GM19438 (cell line): Measurements from ENCODE around the gene KRT6A.
"Not testable (repeated sequence)": the region's sequence is repeated elsewhere in the genome, so short reads cannot be mapped to it uniquely, and the experiment has no call there.

ENCODE experiments used
- ATAC-seq: cut with Tn5 transposase; IDR thresholded peaks from one replicate; pipeline ENCODE4 v1.9.1; 2021; ENCODE audit warnings: low read depth; ENCODE audit not compliant: unreplicated experiment

KRT6A gene

DNA sequence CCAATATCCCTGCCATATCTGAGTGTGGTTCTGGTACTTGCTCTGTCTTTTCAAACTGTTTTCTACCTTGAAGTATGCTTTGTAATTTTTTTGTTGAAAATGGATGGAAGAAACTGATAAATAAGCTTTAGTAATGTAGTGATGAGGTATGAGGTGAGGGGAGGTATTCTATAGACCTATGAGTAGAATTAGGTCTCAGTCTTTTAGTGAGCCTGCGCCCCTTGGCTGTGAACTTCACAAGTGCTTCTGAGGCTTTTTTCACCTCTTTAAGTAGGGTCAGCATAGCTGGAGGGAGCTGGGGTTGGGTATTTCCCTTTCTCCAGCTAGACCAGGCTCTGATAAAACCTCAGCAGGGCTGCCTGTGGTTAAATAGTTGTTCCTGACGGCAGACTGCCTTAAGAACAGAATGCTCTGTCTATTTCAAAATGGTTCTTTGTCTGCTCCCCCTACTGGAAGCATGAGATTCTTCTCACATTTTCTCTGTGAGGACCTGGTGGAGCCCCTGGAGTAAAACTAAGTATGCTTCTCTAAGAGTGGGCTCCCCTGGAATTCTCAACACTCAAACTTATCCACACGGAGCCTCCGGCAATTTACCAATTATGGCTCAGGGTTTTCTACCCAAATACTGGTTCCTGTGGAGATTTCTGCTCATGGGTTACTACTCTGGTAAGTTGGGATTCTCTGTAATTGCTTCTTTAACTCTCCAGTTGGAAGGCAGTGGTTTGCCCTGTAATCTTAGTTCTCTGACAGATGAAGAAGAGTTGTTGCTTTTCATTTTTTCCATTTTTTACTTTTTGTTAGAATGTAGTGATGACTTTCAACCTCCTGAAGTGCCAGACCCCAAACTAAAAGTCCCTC is 14.0 kb upstream of the KRT6A start:
- ATAC-seq = no peak

DNA sequence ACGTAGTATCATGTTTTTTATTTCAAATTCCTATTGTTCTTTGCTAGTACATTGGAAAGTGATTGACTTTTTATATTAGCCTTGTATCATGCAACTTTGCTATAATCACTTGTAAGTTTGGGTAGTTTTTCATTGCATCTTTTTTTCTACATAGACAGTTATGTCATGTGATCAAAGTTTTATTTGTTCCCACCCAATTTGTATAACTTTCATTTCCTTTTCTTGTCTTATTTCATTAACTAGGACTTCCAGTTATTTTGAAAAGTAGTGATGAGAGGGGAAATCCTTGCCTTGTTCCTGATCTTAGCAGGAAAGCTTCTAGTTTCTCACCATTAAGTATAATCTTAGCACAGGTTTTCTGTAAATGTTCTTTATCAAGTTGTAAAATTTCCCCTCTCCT is 9.8 kb upstream of the KRT6A start:
- ATAC-seq = no peak

DNA sequence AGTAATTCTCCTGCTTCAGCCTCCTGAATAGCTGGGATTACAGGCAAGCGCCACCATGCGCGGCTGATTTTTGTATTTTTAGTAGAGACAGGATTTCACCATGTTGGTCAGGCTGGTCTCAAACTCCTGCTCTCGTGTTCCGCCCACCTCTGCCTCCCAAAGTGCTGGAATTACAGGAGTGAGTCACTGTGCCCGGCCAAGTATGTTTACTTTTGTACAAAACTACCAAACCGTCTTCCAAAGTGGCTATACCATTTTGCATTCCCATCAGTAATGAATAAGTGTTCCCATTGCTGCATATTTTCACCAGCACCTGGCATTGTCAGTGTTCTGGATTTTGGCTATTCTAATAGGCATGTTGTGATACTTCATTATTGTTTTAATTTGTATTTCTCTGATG is 8.4 kb upstream of the KRT6A start:
- ATAC-seq = no peak

DNA sequence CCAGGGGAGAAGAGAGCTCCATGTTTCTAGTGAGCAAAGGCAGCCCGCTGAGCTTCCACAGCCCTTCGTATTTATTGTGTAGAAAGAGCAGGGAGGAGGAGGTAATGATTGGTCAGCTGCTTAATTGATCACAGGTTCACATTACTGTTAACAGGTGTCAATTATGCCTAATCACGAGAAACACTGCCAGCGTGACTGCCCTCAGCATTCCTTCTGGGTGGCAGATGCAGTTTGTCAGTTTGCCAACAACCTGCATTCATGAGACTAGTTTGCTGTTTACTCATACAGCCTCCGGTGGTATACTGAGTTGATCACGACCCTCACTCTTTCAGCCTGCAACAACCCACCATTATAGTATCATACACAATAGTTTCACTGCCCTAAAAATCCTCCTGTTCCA is 7.5 kb upstream of the KRT6A start:
- not testable (repeated sequence) for ATAC-seq

DNA sequence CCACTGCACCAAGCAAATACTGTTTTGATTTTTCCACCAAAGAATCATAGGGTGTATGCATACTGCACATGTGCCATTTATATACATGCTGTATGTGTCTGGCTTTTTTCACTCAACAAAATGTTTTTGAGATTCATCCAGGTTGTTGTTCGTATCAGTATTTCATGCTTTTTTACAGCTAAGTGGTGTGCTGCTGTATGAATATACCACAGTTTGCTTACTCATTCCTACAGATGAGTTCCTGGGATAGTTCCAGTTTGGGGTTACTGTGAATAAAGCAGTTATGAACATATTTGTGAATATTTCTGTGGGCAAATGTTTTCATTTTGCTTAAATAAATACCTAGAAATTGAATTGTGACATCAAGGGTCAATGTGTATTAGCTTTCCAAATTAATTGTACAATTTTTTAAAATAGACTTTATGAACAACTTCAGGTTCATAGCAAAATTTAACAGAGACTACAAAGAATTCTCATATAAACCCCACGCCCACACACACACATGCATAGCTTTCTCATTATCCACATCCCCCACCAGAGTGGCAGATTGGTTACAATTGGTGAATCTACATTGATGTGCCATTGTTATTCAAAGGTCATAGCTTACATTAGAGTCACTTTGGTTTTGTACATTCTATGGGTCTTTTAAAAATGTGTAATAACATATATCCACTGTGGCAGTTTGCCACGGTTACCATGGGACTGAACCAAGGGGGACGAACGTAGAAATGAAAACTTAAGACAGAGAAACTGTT is 6.9 kb upstream of the KRT6A start:
- ATAC-seq = no peak

DNA sequence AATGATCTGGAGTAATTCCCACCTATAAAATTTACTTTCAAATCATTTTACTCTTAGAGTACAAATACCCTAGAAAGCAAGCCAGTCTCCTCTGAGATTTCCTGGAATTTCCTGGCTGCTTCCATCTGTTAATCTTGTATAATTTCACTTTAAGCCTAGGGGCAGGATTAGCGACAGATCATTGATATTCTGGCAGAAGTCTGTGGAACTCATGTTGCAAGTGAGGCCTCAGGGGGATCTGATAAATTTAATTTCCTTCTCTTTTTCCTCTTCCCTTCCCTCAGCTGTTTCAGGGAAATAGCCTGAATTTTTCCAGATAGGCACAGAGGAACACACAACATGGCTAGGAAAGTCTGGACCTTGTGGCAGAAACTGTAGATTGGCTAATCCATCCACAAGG is 5.9 kb upstream of the KRT6A start:
- no peak for ATAC-seq

DNA sequence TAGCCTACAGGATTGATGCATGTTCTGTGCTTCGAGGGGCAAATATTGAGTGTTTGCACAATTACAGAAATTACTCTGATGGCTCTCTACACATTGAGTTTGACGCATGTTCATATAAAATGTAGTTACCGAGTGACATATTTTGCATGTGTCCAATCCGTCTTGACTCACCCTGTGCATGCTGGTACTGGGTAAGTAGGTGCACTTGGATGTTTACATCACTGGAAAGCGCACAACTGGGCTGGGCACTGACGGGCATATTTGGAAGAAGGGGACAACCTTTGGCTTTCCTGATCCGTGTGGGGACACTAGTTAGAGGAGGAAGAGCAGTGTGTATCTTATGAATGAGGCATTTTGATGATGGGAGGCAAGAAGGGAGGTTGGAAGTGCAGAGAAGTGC is 4.9 kb upstream of the KRT6A start:
- ATAC-seq = no peak

DNA sequence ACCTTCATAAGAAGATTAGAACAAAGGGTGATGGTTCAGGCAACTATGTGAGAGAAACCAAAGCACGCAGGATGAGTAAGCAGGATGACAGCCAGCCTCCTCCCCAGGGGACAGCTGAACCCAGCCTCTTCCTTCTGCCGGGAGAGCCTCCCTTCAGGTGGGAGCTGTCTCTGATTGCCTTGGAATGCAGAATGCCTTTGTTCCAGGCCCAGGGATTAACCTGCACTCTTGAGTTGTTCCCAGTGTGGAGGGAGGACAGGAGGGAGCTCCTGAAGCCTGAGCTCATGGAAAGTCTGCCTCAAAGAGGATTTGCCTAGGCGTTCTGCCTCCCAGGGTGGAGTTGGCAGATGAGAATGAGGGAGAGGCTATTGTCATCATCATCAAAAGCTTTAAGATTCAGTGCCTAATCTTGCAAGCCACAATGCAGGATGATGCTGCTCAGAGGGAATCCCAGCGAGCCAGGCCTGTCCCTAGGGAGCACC is 3.6 kb upstream of the KRT6A start:
- ATAC-seq = no peak

DNA sequence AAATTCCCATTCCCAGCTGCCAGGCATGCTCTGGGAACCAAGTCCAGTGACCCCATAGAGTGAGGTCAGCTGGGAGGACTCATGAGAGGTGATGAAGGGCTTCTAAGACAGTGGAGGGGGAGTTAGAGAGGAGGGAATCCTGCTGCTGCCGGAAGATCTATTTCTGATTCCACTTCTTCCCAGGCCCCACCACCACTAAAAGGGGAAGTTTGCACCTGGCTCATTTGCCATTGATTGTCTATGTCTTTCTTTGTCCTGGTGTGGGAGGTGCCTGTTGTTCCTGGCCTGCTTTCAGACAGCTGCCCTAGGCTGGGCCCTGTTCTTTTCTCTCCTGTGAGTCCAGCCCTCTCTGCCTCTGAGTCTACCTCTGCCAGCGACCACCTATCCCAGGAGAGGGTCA is 3.0 kb upstream of the KRT6A start:
- no peak for ATAC-seq

DNA sequence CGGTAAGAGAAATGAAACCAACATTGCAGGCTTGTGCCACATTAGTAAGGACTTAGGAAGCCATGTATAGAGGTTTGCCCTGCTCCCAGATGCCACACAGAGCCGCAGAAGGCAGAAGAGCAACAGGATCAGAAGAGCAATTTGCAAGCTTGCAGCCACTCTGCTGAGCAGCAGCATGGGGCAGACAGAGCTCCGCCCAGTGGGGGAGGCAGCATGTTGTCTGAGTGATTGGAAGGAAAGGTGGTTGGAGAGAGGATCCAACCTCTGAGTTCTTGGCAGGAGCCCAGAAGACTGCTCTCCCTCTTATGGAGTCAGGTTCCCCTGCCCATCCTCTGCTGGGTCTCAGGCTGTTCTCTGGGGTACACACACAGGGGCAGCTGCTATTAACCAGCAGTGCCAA is 2.3 kb upstream of the KRT6A start:
- no peak for ATAC-seq

DNA sequence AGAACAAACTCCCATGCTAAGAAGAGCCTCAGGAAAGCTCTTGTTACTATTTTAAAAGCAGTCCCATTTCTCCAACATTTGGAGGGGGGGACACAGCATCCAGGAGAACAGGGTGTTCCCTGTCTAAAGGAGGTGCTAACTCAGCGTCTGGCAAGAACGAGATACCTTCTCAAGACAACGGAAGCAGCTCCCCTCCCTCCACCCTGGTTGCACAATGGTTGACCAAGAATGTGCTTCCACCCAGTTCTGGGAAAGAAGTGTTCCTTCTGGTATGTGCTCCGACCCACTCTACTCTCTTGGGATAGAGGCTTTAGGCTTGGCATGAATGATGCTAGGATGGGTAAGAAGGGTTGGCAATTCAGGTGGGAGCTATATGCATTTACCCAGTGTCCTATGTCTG is 1.5 kb upstream of the KRT6A start:
- ATAC-seq = no peak

DNA sequence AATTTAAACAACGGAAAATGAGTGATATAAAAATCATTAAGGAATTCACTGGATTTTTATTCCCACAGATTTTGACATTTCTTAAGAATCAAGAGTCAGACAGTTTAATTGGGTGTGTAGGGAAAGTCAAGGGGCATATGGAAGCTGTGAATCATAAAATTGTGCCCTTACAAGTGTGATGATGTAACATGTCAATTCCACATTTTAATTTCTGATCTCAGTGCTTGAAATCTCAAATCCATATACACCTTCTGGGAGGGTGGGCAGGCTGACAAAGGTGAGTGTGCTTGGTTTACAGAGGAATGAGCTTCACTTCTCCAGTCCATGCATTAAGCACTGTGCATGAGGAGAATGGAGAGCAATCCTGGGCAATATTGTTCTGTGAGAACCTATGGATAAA is 1.0 kb upstream of the KRT6A start:
- ATAC-seq = no peak

DNA sequence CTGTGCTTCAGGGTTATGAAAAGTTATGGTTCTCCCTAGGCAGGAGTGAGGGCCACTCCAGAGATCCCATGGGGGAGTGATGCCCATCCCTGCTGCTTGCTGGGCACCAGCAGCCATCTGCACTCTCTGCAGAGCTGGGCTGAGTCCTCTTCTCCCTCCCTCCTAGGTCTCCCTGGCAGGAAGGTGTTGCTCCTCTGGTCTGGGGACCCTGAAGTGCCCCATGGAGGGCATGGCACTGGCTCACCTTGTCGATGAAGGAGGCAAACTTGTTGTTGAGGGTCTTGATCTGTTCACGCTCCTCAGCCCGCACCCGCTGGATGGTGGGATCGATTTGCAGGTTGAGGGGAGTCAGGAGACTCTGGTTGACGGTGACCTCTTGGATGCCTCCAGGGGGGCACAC is 652 bp downstream of the KRT6A start:
- ATAC-seq = not testable (repeated sequence)

DNA sequence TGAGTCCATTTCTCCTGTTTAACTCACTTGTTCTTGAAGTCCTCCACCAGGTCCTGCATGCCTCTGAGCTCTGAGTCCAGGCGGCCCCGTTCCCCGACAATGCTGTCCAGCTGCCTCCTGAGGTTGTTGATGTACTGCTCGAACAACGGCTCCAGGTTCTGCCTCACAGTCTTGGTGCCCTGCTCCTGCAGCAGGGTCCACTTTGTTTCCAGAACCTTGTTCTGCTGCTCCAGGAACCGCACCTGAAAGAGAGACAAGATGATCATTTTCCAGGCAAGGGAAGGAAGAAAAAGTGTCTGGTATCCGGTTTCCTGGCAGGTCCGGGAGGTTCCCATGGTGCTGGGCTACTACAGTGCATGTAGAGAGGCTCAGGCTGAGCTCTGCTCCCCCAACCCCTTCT is 1.6 kb downstream of the KRT6A start:
- ATAC-seq = not testable (repeated sequence)

DNA sequence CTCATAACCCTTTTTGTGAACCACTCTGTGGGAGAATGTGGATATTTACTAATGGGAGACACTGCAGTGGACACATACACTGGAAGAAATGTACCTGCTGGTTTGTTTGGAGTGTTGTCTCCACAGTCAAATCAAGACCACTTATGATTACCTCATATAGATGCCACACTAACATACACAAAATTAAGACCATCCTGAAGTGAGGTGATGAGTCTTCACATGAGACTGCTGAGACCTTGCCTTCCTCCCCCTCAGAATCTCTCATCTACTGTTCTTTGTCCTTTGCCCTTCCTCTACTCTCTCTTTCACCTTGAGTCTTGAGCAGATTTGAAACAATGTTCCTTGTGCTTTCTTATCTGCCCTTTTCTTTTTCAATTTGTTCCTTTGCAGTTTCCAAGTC is 4.3 kb downstream of the KRT6A start:
- no peak for ATAC-seq

DNA sequence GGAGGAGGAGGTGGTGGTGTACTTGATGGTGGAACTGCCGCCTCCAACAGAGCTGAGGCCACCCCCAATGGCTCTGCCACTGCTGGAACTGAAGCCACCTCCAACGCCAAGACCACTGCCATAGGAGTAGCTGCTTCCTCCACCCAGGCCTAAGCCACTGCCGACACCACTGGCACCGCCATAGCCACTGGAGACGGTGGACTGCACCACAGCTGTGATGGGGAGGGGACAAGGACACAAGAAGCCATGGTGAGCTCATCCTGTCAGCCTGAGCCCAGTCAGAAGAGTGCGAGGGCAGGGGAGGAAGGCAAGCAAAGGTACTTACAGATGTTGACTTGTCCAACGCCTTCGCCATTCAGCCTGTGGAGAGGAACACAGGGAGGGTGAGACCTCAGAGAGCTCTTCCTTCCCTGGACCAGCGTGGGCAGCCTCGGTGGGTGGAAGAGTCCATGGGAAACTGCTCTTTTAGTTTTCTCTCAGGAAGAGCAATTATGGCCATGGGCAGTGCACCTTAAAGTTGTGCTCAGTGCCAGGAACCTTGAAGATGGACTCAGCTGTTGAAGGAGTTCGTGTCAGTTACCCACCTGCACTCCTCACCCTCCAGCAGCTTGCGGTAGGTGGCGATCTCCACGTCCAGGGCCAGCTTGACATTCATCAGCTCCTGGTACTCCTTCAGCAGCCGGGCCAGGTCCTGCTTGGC is 5.2 kb downstream of the KRT6A start:
- not testable (repeated sequence) for ATAC-seq

DNA sequence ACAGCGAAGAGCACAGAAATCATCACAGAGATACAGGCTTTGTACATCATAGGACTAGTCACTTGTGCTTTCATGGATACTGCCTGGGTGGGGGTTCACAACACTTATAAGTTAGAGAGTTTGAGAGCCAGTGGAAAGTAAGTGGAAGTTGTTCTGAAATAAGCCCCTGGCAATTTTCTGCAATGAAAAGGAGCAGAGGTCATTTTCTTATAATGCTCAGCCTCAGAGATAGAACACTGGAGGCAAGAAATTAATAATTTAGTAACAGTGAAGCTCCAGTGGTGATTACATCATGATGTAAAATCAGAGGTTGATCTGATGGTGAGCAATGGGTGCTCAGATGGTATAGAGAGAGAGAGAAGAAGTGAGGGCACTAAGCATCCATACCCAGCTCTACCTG is 5.8 kb downstream of the KRT6A start:
- no peak for ATAC-seq

DNA sequence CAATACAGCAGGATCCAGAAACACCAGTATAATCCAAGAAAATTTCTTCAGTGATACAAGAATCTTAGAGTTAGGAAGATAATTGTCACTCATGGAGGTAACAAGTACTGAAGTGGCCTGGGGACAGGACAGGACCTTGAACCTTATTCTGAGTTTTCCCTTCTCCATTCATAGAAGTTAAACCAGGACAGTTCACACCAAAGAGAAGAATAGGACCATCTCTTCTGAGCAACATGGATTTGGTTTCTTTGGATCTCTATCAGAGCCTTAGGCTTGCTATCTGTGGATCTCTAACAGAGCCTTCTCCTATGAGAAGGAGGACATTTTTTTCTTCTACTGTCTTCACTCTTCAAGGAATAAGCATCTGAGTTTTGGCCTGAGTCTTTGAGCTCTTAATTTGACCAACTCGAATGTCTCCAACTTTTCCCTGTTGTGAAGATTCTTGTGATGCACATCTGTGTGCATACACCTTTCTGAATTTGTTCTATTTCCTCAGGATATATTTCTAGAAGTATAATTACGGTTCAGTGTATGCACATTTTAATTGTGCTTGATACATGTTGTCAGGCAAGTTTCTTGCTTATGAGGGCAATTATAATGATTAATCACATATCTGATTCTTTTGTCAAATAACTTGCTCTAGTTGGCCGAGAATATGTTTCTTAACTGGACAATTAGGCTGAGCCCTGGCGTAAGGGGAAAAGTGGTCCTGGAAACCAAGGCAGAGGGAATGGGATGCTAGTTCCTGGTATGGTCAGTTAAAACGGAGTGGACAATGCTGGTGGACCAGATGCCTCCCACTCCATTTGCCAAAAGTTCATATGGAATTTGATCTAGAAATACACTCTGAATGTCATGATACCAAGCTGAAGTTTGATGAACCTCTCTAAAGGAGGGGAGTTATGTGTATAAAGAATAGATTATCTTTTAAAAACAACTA is 6.6 kb downstream of the KRT6A start:
- no peak for ATAC-seq

DNA sequence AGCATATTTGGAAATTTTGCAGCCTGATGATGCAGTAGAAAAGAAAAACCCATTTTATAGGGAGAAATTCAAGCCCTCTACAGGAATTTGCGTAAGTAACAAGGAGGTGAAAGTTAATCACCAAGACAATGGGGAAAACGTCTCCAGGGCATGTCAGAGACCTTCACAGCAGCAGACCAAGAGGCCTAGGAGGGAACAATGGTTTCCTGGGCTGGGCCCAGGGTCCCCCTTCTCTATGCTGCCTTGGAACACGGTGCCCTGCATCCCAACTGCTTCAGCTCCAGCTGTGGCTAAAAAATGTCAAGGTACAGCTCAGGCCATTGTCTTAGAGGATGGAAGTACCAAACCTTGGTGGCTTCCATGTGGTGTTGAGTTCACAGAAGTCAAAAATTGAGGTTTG is 13.0 kb downstream of the KRT6A start:
- ATAC-seq = no peak

DNA sequence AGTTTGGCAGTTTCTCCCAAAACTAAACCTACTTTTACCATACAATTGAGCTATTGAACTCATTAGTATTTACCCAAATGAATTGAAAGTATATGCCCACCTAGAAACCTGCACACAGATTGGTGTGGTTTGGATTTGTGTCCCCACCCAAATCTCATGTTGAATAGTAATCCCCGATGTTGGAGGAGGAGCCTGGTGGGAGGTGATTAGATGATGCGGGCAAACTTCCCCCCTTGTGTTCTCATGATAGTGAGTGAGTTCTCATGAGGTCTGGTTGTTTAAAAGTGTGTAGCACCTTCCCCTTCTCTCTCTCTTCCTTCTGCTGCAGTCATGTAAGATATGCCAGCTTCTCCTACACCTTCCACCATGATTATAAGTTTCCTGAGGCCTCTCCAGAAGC is 15.4 kb downstream of the KRT6A start:
- ATAC-seq = no peak
